ENCODE data around the gene SPTY2D1. TPM values are rescaled to one million over a fixed set of nuclear protein-coding genes. Genes with fewer than 3 reads are reported as not detected.
"Not testable (repeated sequence)": the region's sequence is repeated elsewhere in the genome, so short reads cannot be mapped to it uniquely, and the experiment has no call there.

SPTY2D1 gene
- total RNA-seq, 1 experiment from 2014 or later, result 16.1 TPM

DNA sequence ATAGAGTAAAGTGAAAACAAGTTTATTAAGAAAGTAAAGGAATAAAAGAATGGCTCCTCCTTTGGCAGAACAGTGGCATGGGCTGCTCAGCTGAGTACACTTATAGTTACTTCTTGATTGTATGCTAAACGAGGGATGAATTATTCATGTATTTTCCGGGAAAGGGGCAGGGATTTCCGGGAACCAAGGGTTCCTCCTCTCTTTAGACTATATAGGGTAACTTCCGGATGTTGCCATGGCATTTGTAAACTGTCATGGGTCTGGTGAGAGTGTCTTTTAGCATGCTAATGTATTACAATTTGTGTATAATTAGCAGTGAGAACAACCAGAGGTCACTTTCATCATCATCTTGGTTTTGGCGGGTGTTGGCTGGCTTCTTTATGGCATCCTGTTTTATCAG, 23.5 kb upstream of the SPTY2D1 start:
- TF ChIP-seq, protein P1, sequence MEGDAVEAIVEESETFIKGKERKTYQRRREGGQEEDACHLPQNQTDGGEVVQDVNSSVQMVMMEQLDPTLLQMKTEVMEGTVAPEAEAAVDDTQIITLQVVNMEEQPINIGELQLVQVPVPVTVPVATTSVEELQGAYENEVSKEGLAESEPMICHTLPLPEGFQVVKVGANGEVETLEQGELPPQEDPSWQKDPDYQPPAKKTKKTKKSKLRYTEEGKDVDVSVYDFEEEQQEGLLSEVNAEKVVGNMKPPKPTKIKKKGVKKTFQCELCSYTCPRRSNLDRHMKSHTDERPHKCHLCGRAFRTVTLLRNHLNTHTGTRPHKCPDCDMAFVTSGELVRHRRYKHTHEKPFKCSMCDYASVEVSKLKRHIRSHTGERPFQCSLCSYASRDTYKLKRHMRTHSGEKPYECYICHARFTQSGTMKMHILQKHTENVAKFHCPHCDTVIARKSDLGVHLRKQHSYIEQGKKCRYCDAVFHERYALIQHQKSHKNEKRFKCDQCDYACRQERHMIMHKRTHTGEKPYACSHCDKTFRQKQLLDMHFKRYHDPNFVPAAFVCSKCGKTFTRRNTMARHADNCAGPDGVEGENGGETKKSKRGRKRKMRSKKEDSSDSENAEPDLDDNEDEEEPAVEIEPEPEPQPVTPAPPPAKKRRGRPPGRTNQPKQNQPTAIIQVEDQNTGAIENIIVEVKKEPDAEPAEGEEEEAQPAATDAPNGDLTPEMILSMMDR (conservative IDR thresholded peaks at IDR 0.05; ENCODE audit: low read depth, low read length), result no peak
- no peaks in the 10 kb centered on the region for H3K36me3 ChIP-seq (ENCODE audit: insufficient read depth, low read length, poor library complexity, severe bottlenecking)
- intact Hi-C loops (cut with micrococcal nuclease; ENCODE audit: unreplicated experiment), result loop anchor here (10.0 kb wide), 1 partner anchor 543 kb away; no protein-coding TSS in a partner anchor
- H3K4me3 ChIP-seq (ENCODE audit: low read depth, low read length, poor library complexity, severe bottlenecking), result no peak overlapping the region
- ChIA-PET POLR2A (ENCODE audit: low non-redundant PET) (no interaction called here), CTCF (no interaction called here)
- BruUV-seq (replicated peaks), result no TSS peak
- DNase-seq (ENCODE audit: low spot score), result peak; percentile 5
- H3K4me1 ChIP-seq (ENCODE audit: insufficient read depth, low read length, poor library complexity, severe bottlenecking), result no peaks in the 10 kb centered on the region
- H3K9me3 ChIP-seq (ENCODE audit: low read depth, low read length, poor library complexity, severe bottlenecking), result no peaks in the 10 kb centered on the region
- no peak overlapping the region for H3K27ac ChIP-seq (ENCODE audit: low read depth, low read length, poor library complexity, severe bottlenecking)
- no peaks in the 10 kb centered on the region for H3K27me3 ChIP-seq (replicated peaks; ENCODE audit: insufficient read depth, low read depth, low read length, poor library complexity)

DNA sequence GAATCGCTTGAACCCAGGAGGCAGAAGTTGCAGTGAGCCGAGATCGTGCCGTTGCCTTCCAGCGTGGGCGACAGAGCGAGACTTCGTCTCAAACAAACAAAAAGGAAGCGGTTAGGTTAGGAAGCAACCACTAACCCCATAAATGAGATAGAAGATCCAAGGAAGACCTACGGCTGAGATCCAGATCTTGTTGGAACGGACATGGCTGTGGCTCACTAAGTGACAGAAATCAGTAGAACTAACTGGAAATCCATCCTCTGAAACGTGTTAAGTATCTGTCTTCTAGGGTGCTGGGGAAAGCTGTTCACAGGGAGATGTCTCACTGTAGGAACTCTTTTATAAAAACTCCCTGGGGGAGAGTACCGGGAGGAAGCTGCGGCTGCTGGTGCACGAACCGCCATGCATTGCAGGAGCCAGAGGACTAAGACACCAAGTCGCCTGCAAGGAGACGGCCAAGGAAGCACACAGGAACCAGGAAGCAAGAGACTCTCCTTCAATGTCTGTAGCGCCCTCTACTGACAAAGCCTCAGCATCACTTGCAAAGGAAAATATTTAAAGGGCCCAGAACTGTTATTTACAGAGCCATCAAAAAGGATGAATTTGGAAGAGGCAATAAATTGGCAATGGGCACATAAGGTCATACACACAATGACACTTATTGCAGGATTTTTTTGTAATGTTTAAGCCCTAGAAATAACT, 16.9 kb upstream of the SPTY2D1 start:
- no peaks in the 10 kb centered on the region for H3K36me3 ChIP-seq (ENCODE audit: insufficient read depth, low read length, poor library complexity, severe bottlenecking)
- no peaks in the 10 kb centered on the region for H3K4me1 ChIP-seq (ENCODE audit: insufficient read depth, low read length, poor library complexity, severe bottlenecking)
- H3K27ac ChIP-seq (ENCODE audit: low read depth, low read length, poor library complexity, severe bottlenecking), result no peak overlapping the region
- no peaks in the 10 kb centered on the region for H3K9me3 ChIP-seq (ENCODE audit: low read depth, low read length, poor library complexity, severe bottlenecking)
- ChIA-PET POLR2A (ENCODE audit: low non-redundant PET) (no interaction called here), CTCF (interaction anchor here (2.1 kb wide), 1 partner anchor 407 kb away, joined by 8 read pairs; no protein-coding TSS in a partner anchor)
- intact Hi-C loops (cut with micrococcal nuclease; ENCODE audit: unreplicated experiment), result loop anchor here (2.0 to 10.0 kb wide), 3 partner anchors 110 to 536 kb away; no protein-coding TSS in a partner anchor
- no peak for TF ChIP-seq EZH2 (IDR thresholded peaks at IDR 0.05; ENCODE audit: borderline replicate concordance, low read depth, low read length, poor library complexity, severe bottlenecking)
- TF ChIP-seq, protein P1 (conservative IDR thresholded peaks at IDR 0.05; ENCODE audit: low read depth, low read length), result peak; percentile 67
- BruUV-seq (replicated peaks), result no TSS peak
- H3K4me3 ChIP-seq (ENCODE audit: low read depth, low read length, poor library complexity, severe bottlenecking), result no peak overlapping the region
- peak; percentile 80 for DNase-seq (ENCODE audit: low spot score)
- H3K27me3 ChIP-seq (replicated peaks; ENCODE audit: insufficient read depth, low read depth, low read length, poor library complexity), result no peaks in the 10 kb centered on the region

DNA sequence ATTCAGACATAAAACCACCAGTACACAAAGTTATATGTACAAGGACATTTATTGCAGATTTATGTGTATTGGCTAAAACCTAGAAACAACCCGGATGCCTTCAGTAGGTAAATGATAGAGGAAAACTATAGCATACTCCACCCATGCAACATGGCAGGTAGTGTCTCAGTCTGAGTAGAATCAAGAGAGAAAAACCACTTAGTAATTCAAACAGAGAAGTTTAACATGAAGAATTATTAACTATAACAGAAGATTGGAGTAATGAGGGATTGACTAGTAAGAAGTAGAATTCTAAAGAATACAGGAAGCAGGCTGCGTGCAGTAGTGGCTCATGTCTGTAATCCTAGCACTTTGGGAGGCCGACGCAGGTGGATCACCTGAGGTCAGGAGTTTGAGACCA, 16.2 kb upstream of the SPTY2D1 start:
- H3K4me3 ChIP-seq (ENCODE audit: low read depth, low read length, poor library complexity, severe bottlenecking), result no peak overlapping the region
- ChIA-PET CTCF (interaction anchor here (2.1 kb wide), 1 partner anchor 407 kb away, joined by 8 read pairs; no protein-coding TSS in a partner anchor), POLR2A (ENCODE audit: low non-redundant PET) (interaction anchor here (0.5 kb wide), 1 partner anchor 138 kb away, joined by 6 read pairs; no protein-coding TSS in a partner anchor)
- no peaks in the 10 kb centered on the region for H3K36me3 ChIP-seq (ENCODE audit: insufficient read depth, low read length, poor library complexity, severe bottlenecking)
- H3K27ac ChIP-seq (ENCODE audit: low read depth, low read length, poor library complexity, severe bottlenecking), result no peak overlapping the region
- intact Hi-C loops (cut with micrococcal nuclease; ENCODE audit: unreplicated experiment), result loop anchor here (2.0 to 10.0 kb wide), 3 partner anchors 110 to 536 kb away; no protein-coding TSS in a partner anchor
- no peak for DNase-seq (ENCODE audit: low spot score)
- no peaks in the 10 kb centered on the region for H3K4me1 ChIP-seq (ENCODE audit: insufficient read depth, low read length, poor library complexity, severe bottlenecking)
- H3K9me3 ChIP-seq (ENCODE audit: low read depth, low read length, poor library complexity, severe bottlenecking), result no peaks in the 10 kb centered on the region
- no peaks in the 10 kb centered on the region for H3K27me3 ChIP-seq (replicated peaks; ENCODE audit: insufficient read depth, low read depth, low read length, poor library complexity)
- TF ChIP-seq EZH2 (IDR thresholded peaks at IDR 0.05; ENCODE audit: borderline replicate concordance, low read depth, low read length, poor library complexity, severe bottlenecking), result no peak
- TF ChIP-seq, protein P1 (conservative IDR thresholded peaks at IDR 0.05; ENCODE audit: low read depth, low read length), result no peak
- no TSS peak for BruUV-seq (replicated peaks)

GRCh38 chr11:18643034-18643433, 8.9 kb upstream of the SPTY2D1 start:
- POLR2A ChIA-PET (ENCODE audit: low non-redundant PET); DNase-seq (ENCODE audit: low spot score); CTCF ChIA-PET; H3K9me3 ChIP-seq (ENCODE audit: low read depth, low read length, poor library complexity, severe bottlenecking); intact Hi-C loops (cut with micrococcal nuclease; ENCODE audit: unreplicated experiment); H3K36me3 ChIP-seq (ENCODE audit: insufficient read depth, low read length, poor library complexity, severe bottlenecking); H3K4me1 ChIP-seq (ENCODE audit: insufficient read depth, low read length, poor library complexity, severe bottlenecking); BruUV-seq (replicated peaks); H3K27ac ChIP-seq (ENCODE audit: low read depth, low read length, poor library complexity, severe bottlenecking); H3K4me3 ChIP-seq (ENCODE audit: low read depth, low read length, poor library complexity, severe bottlenecking): not testable (repeated sequence)
- H3K27me3 ChIP-seq (replicated peaks; ENCODE audit: insufficient read depth, low read depth, low read length, poor library complexity), result peaks cover 11% of the 10 kb centered on the region
